Activated naive CD4-positive, alpha-beta T cell treated with anti-CD3 and anti-CD28 coated beads, Interleukin-2, amount 50 U/mL, for 72 hours (primary cell): Measurements from ENCODE around the gene LBH. TPM values are rescaled to one million over a fixed set of nuclear protein-coding genes. Genes with fewer than 3 reads are reported as not detected.

Experiments
- ATAC-seq, 2 donors: fragments of 150-1000 bp; cut with Tn5 transposase; 2 replicates each; pipeline ENCODE4 v1.10.0; 2021; ENCODE audit warnings: mild to moderate bottlenecking in 2 of 2, moderate library complexity in 2 of 2
- DNase-seq, 2 donors: peaks; one replicate each; pipeline ENCODE4 v3.0.0; 2021 to 2022; ENCODE audit warnings: low spot score in 2 of 2
- H3K27ac Mint-ChIP-seq, 2 donors: one replicate each; pipeline ENCODE4 v1.8.0; 2022; ENCODE audit warnings: mild to moderate bottlenecking in 2 of 2, mixed read lengths in 2 of 2
- H3K36me3 Mint-ChIP-seq, 2 donors: one replicate each; pipeline ENCODE4 v1.8.0; 2022; ENCODE audit warnings: mixed read lengths in 2 of 2
- H3K9me3 Mint-ChIP-seq, 2 donors: one replicate each; pipeline ENCODE4 v1.8.0; 2022; ENCODE audit warnings: mixed read lengths in 2 of 2
- total RNA-seq, 2 donors: library from RNA; stranded (reverse); gene quantifications; one replicate each; pipeline ENCODE4 v1.2.3, GENCODE V29; 2022

Gene LBH
- total RNA-seq, 2 donors from 2014 or later = 67.0 to 88.2 TPM

GRCh38 chr2:30269771-30270145, 38.4 kb downstream of the LBH start:
- Mint-ChIP-seq H3K9me3 (peaks cover 0 to 8% of the 10 kb centered on the region in 2 donors), H3K27ac (no peak overlapping the region), H3K36me3 (peaks cover 0 to 37% of the 10 kb centered on the region in 2 donors)
- DNase-seq (no peak), ATAC-seq (no peak)

- DNase-seq (no peak), ATAC-seq (no peak)
- no peak overlapping the region for H3K27ac Mint-ChIP-seq
- peaks cover 0 to 35% of the 10 kb centered on the region in 2 donors for H3K36me3 Mint-ChIP-seq
- H3K9me3 Mint-ChIP-seq = peaks cover 0 to 8% of the 10 kb centered on the region in 2 donors
Observed at GRCh38 chr2:30270166-30270565, 38.8 kb downstream of the LBH start.

- no peak for ATAC-seq
- no peak for DNase-seq
- peak overlapping the region in 1 of 2 donors; percentile 48 for H3K27ac Mint-ChIP-seq
- H3K36me3 Mint-ChIP-seq = peaks cover 0 to 35% of the 10 kb centered on the region in 2 donors
- H3K9me3 Mint-ChIP-seq = peaks cover 0 to 8% of the 10 kb centered on the region in 2 donors
Observed at GRCh38 chr2:30271301-30271700, 40.0 kb downstream of the LBH start.

- H3K9me3 Mint-ChIP-seq = peaks cover 0 to 8% of the 10 kb centered on the region in 2 donors
- no peak for DNase-seq
- ATAC-seq = no peak
- peaks cover 0 to 29% of the 10 kb centered on the region in 2 donors for H3K36me3 Mint-ChIP-seq
- no peak overlapping the region for H3K27ac Mint-ChIP-seq
Observed at GRCh38 chr2:30272286-30272685, 41.0 kb downstream of the LBH start.

- Mint-ChIP-seq H3K36me3 (peaks cover 0 to 29% of the 10 kb centered on the region in 2 donors), H3K27ac (peak overlapping the region; percentile 42 to 90), H3K9me3 (peaks cover 0 to 8% of the 10 kb centered on the region in 2 donors)
- ATAC-seq = peak; percentile 48 to 78
- DNase-seq = peak in 1 of 2 donors; percentile 41
Observed at GRCh38 chr2:30272761-30273573, 41.6 kb downstream of the LBH start.

GRCh38 chr2:30273574-30273929, 42.2 kb downstream of the LBH start:
- DNase-seq (no peak), ATAC-seq (peak; percentile 36 to 55)
- H3K27ac Mint-ChIP-seq = peak overlapping the region; percentile 42 to 90
- H3K9me3 Mint-ChIP-seq = peaks cover 0 to 10% of the 10 kb centered on the region in 2 donors
- H3K36me3 Mint-ChIP-seq = peaks cover 0 to 31% of the 10 kb centered on the region in 2 donors

- DNase-seq (no peak), ATAC-seq (no peak)
- H3K36me3 Mint-ChIP-seq = peaks cover 0 to 26% of the 10 kb centered on the region in 2 donors
- H3K27ac Mint-ChIP-seq = no peak overlapping the region
- H3K9me3 Mint-ChIP-seq = peaks cover 0 to 6% of the 10 kb centered on the region in 2 donors
Observed at GRCh38 chr2:30275256-30275655, 43.9 kb downstream of the LBH start.

GRCh38 chr2:30276455-30276911, 45.1 kb downstream of the LBH start:
- ATAC-seq (peak; percentile 68 to 82), DNase-seq (peak in 1 of 2 donors; percentile 54)
- peaks cover 0 to 16% of the 10 kb centered on the region in 2 donors for H3K9me3 Mint-ChIP-seq
- H3K27ac Mint-ChIP-seq = no peak overlapping the region
- H3K36me3 Mint-ChIP-seq = peaks cover 0 to 20% of the 10 kb centered on the region in 2 donors

GRCh38 chr2:30277582-30277981, 46.2 kb downstream of the LBH start:
- Mint-ChIP-seq H3K36me3 (peaks cover 0 to 15% of the 10 kb centered on the region in 2 donors), H3K9me3 (peaks cover 0 to 16% of the 10 kb centered on the region in 2 donors), H3K27ac (no peak overlapping the region)
- peak in 1 of 2 donors; percentile 40 for DNase-seq
- peak in 1 of 2 donors; percentile 15 for ATAC-seq

- peaks cover 0 to 16% of the 10 kb centered on the region in 2 donors for H3K9me3 Mint-ChIP-seq
- DNase-seq (no peak), ATAC-seq (no peak)
- H3K27ac Mint-ChIP-seq = peak overlapping the region in 1 of 2 donors; percentile 2
- H3K36me3 Mint-ChIP-seq = peaks cover 0 to 12% of the 10 kb centered on the region in 2 donors
Observed at GRCh38 chr2:30278419-30278818, 47.1 kb downstream of the LBH start.

- no peak for DNase-seq
- Mint-ChIP-seq H3K36me3 (peaks cover 0 to 6% of the 10 kb centered on the region in 2 donors), H3K9me3 (peaks cover 0 to 16% of the 10 kb centered on the region in 2 donors), H3K27ac (no peak overlapping the region)
- no peak for ATAC-seq
Observed at GRCh38 chr2:30280596-30281434, 49.5 kb downstream of the LBH start.

GRCh38 chr2:30282081-30282480, 50.7 kb downstream of the LBH start:
- no peak overlapping the region for H3K27ac Mint-ChIP-seq
- peaks cover 0 to 16% of the 10 kb centered on the region in 2 donors for H3K9me3 Mint-ChIP-seq
- no peak for ATAC-seq
- peak in 1 of 2 donors; percentile 9 for DNase-seq
- peaks cover 0 to 6% of the 10 kb centered on the region in 2 donors for H3K36me3 Mint-ChIP-seq

GRCh38 chr2:30282721-30283120, 51.4 kb downstream of the LBH start:
- Mint-ChIP-seq H3K36me3 (peaks cover 0 to 6% of the 10 kb centered on the region in 2 donors), H3K9me3 (peaks cover 0 to 16% of the 10 kb centered on the region in 2 donors), H3K27ac (no peak overlapping the region)
- no peak for ATAC-seq
- DNase-seq = peak in 1 of 2 donors; percentile 37

GRCh38 chr2:30283931-30284565, 52.7 kb downstream of the LBH start:
- Mint-ChIP-seq H3K27ac (peak overlapping the region in 1 of 2 donors; percentile 9), H3K9me3 (peaks cover 0 to 10% of the 10 kb centered on the region in 2 donors), H3K36me3 (no peaks in the 10 kb centered on the region)
- DNase-seq = no peak
- no peak for ATAC-seq

GRCh38 chr2:30285758-30286157, 54.4 kb downstream of the LBH start:
- no peak for DNase-seq
- ATAC-seq = no peak
- Mint-ChIP-seq H3K9me3 (peaks cover 0 to 7% of the 10 kb centered on the region in 2 donors), H3K36me3 (no peaks in the 10 kb centered on the region), H3K27ac (no peak overlapping the region)

- Mint-ChIP-seq H3K36me3 (no peaks in the 10 kb centered on the region), H3K27ac (peak overlapping the region in 1 of 2 donors; percentile 12), H3K9me3 (no peaks in the 10 kb centered on the region)
- DNase-seq (no peak), ATAC-seq (no peak)
Observed at GRCh38 chr2:30287190-30287840, 56.0 kb downstream of the LBH start.
